Measurements from ENCODE around the gene PRKG1.

Gene PRKG1

GRCh38 chr10:51711519-51711891, 637.2 kb downstream of the PRKG1 start:
- H3F3A ChIP-seq (ENCODE audit: control insufficient read depth, insufficient read depth), result no peaks in the 10 kb centered on the region
- H3K36me3 ChIP-seq (ENCODE audit: control insufficient read depth, low read length), result no peaks in the 10 kb centered on the region
- no peaks in the 10 kb centered on the region for H4K20me1 ChIP-seq (ENCODE audit: control insufficient read depth, insufficient read depth, low read depth, low read length)
- H3K27me3 ChIP-seq (ENCODE audit: control insufficient read depth, low read length), result 0 out of 2 replicates have a peak, but pooled peaks cover 5% of the 10 kb centered on the region
- H3K27ac ChIP-seq (ENCODE audit: low read depth, low read length), result no peak overlapping the region
- no peaks in the 10 kb centered on the region for H3K9me3 ChIP-seq (ENCODE audit: control insufficient read depth, insufficient read depth, low read length)
- no peak overlapping the region for H3K4me2 ChIP-seq (ENCODE audit: low read length)
- no peaks in the 10 kb centered on the region for H3K9me2 ChIP-seq (replicated peaks; ENCODE audit: control insufficient read depth, low read length)
- no peak overlapping the region for H3K4me3 ChIP-seq (ENCODE audit: low read length)
- TF ChIP-seq EZH2phosphoT487 (IDR thresholded peaks at IDR 0.05; ENCODE audit: borderline replicate concordance, low read length) (no peak), CTCF (IDR thresholded peaks at IDR 0.05; ENCODE audit: low read depth, low read length, poor library complexity, severe bottlenecking) (no peak)
- no peaks in the 10 kb centered on the region for H3K4me1 ChIP-seq (ENCODE audit: control insufficient read depth, low read length)
- H3K79me2 ChIP-seq (ENCODE audit: control insufficient read depth, low read length), result no peaks in the 10 kb centered on the region

- Histone ChIP-seq H4K20me1 (ENCODE audit: control insufficient read depth, insufficient read depth, low read depth, low read length) (no peaks in the 10 kb centered on the region), H3K4me3 (ENCODE audit: low read length) (no peak overlapping the region), H3K36me3 (ENCODE audit: control insufficient read depth, low read length) (no peaks in the 10 kb centered on the region), H3K4me2 (ENCODE audit: low read length) (no peak overlapping the region), H3K27ac (ENCODE audit: low read depth, low read length) (no peak overlapping the region), H3F3A (ENCODE audit: control insufficient read depth, insufficient read depth) (no peaks in the 10 kb centered on the region), H3K9me3 (ENCODE audit: control insufficient read depth, insufficient read depth, low read length) (no peaks in the 10 kb centered on the region), H3K27me3 (ENCODE audit: control insufficient read depth, low read length) (no peaks in the 10 kb centered on the region), H3K9me2 (replicated peaks; ENCODE audit: control insufficient read depth, low read length) (no peaks in the 10 kb centered on the region), H3K79me2 (ENCODE audit: control insufficient read depth, low read length) (no peaks in the 10 kb centered on the region), H3K4me1 (ENCODE audit: control insufficient read depth, low read length) (no peaks in the 10 kb centered on the region)
- TF ChIP-seq EZH2phosphoT487 (IDR thresholded peaks at IDR 0.05; ENCODE audit: borderline replicate concordance, low read length) (no peak), CTCF (IDR thresholded peaks at IDR 0.05; ENCODE audit: low read depth, low read length, poor library complexity, severe bottlenecking) (no peak)
Observed at GRCh38 chr10:51716981-51717380, 642.7 kb downstream of the PRKG1 start.

- H3K79me2 ChIP-seq (ENCODE audit: control insufficient read depth, low read length), result no peaks in the 10 kb centered on the region
- no peak overlapping the region for H3K4me2 ChIP-seq (ENCODE audit: low read length)
- no peak overlapping the region for H3K27ac ChIP-seq (ENCODE audit: low read depth, low read length)
- no peaks in the 10 kb centered on the region for H3K27me3 ChIP-seq (ENCODE audit: control insufficient read depth, low read length)
- no peaks in the 10 kb centered on the region for H3K9me3 ChIP-seq (ENCODE audit: control insufficient read depth, insufficient read depth, low read length)
- no peak overlapping the region for H3K4me3 ChIP-seq (ENCODE audit: low read length)
- H3K9me2 ChIP-seq (replicated peaks; ENCODE audit: control insufficient read depth, low read length), result no peaks in the 10 kb centered on the region
- no peaks in the 10 kb centered on the region for H3F3A ChIP-seq (ENCODE audit: control insufficient read depth, insufficient read depth)
- no peak for TF ChIP-seq EZH2phosphoT487 (IDR thresholded peaks at IDR 0.05; ENCODE audit: borderline replicate concordance, low read length)
- TF ChIP-seq CTCF (IDR thresholded peaks at IDR 0.05; ENCODE audit: low read depth, low read length, poor library complexity, severe bottlenecking), result no peak
- no peaks in the 10 kb centered on the region for H4K20me1 ChIP-seq (ENCODE audit: control insufficient read depth, insufficient read depth, low read depth, low read length)
- no peaks in the 10 kb centered on the region for H3K36me3 ChIP-seq (ENCODE audit: control insufficient read depth, low read length)
- no peaks in the 10 kb centered on the region for H3K4me1 ChIP-seq (ENCODE audit: control insufficient read depth, low read length)
Observed at GRCh38 chr10:51718804-51719291, 644.6 kb downstream of the PRKG1 start.
